HepG2 (cell line): Measurements from ENCODE around the gene C2. TPM values are rescaled to one million over a fixed set of nuclear protein-coding genes. Genes with fewer than 3 reads are reported as not detected.

ENCODE experiments used
- AGO1 ChIP-seq: fragments of 200-400 bp; formaldehyde crosslinking; IDR thresholded peaks from 2 replicates; pipeline ENCODE4 v1.6.1; 2017; ENCODE audit warnings: mild to moderate bottlenecking, low read depth, low read length, moderate library complexity; ENCODE audit not compliant: poor library complexity, severe bottlenecking
- DR1 ChIP-seq: sonication (generic); formaldehyde crosslinking; IDR thresholded peaks from 2 replicates; pipeline ENCODE4 v1.8.0; 2021; ENCODE audit warnings: mild to moderate bottlenecking, missing genetic modification reagents, inconsistent platforms
- EP300 ChIP-seq, 3 experiments: sonication (generic) in 1 of 3; formaldehyde crosslinking in 1 of 3; IDR thresholded peaks; 2 replicates each; pipeline versions ENCODE4 v1.5.1 to v1.6.1; 2011 to 2020; ENCODE audit warnings: low read depth in 2 of 3, low read length in 2 of 3, borderline replicate concordance in 1 of 3, improper control_type of control experiment in 1 of 3, mild to moderate bottlenecking in 1 of 3, missing genetic modification reagents in 1 of 3, moderate library complexity in 1 of 3
- HNF4G ChIP-seq, 2 experiments: sonication (generic) in 1 of 2; formaldehyde crosslinking in 1 of 2; IDR thresholded peaks; 2 replicates each; pipeline versions ENCODE4 v1.4.0 to v1.6.1; 2011 to 2020; ENCODE audit warnings: borderline replicate concordance in 2 of 2, low read depth in 2 of 2, mild to moderate bottlenecking in 2 of 2, low read length in 1 of 2, missing genetic modification reagents in 1 of 2, moderate library complexity in 1 of 2
- MIXL1 ChIP-seq: IDR thresholded peaks from 2 replicates; pipeline ENCODE4 v1.6.1; 2016
- MTF2 ChIP-seq: sonication (generic); formaldehyde crosslinking; IDR thresholded peaks from 2 replicates; pipeline ENCODE4 v1.5.0; 2020; ENCODE audit warnings: missing genetic modification reagents, borderline replicate concordance
- NCOR1 ChIP-seq: fragments of 200-600 bp; sonication (generic); IDR thresholded peaks from 2 replicates; pipeline ENCODE4 v1.7.0; 2017; ENCODE audit warnings: antibody characterized with exemption, low read length, borderline replicate concordance
- NFKBIZ ChIP-seq: IDR thresholded peaks from 2 replicates; pipeline ENCODE4 v1.6.1; 2018; ENCODE audit warnings: missing genetic modification reagents, missing compliant biosample characterization
- ZFP36 ChIP-seq: fragments of 150-350 bp; IDR thresholded peaks from 2 replicates; pipeline ENCODE4 v1.6.1; 2018; ENCODE audit warnings: borderline replicate concordance, low read length, low read depth; ENCODE audit not compliant: partially characterized antibody
- ZNF44 ChIP-seq: sonication (generic); formaldehyde crosslinking; IDR thresholded peaks from 2 replicates; pipeline ENCODE4 v1.5.1; 2020; ENCODE audit warnings: mild to moderate bottlenecking, missing genetic modification reagents
- ZNF557 ChIP-seq: sonication (generic); formaldehyde crosslinking; IDR thresholded peaks from 2 replicates; pipeline ENCODE4 v1.4.0; 2020; ENCODE audit warnings: missing genetic modification reagents
- ZNF609 ChIP-seq: sonication (generic); formaldehyde crosslinking; IDR thresholded peaks from 2 replicates; pipeline ENCODE4 v1.4.0; 2020; ENCODE audit warnings: mild to moderate bottlenecking, missing genetic modification reagents, borderline replicate concordance
- ZNF644 ChIP-seq: IDR thresholded peaks from 2 replicates; pipeline ENCODE4 v1.6.1; 2016; ENCODE audit warnings: low read depth
- ZNF878 ChIP-seq: sonication (generic); formaldehyde crosslinking; IDR thresholded peaks from 2 replicates; pipeline ENCODE4 v1.8.1; 2023; ENCODE audit warnings: mild to moderate bottlenecking, missing genetic modification reagents, moderate library complexity
- polyA plus RNA-seq, 8 experiments: library from polyadenylated mRNA; depleted of rRNA in 3 of 8; stranded (reverse) in 7 of 8; unstranded in 1 of 8; fragments of >200 nt; fragmentation: Illumina TruSeq in 4 of 8; extraction: Trizol in 4 of 8; gene quantifications; 2 replicates each; pipeline versions ENCODE4 v1.2.1 to v1.2.3, GENCODE V29; 2011 to 2016; ENCODE audit warnings: low read depth in 4 of 8, missing spikeins in 1 of 8, mixed read lengths in 1 of 8; ENCODE audit not compliant: insufficient read depth in 1 of 8
- total RNA-seq, 5 experiments: library from RNA; depleted of rRNA; stranded (reverse); fragments of >200 nt; fragmentation: Illumina TruSeq; extraction: Trizol; gene quantifications; 2 replicates each; pipeline ENCODE4 v1.2.3, GENCODE V29; 2016; ENCODE audit warnings: low read depth in 1 of 5
- TF ChIP-seq, protein P1 (sequence below): sonication (generic); formaldehyde crosslinking; IDR thresholded peaks from 2 replicates; pipeline ENCODE4 v1.5.0; 2020; ENCODE audit warnings: mild to moderate bottlenecking, missing genetic modification reagents
- TF ChIP-seq, protein P2 (sequence below): IDR thresholded peaks from 2 replicates; pipeline ENCODE4 v1.6.1; 2016; ENCODE audit warnings: mild to moderate bottlenecking, missing biosample characterization, missing genetic modification reagents
- TF ChIP-seq, protein P3 (sequence below): sonication (generic); formaldehyde crosslinking; IDR thresholded peaks from 2 replicates; pipeline ENCODE4 v1.4.0; 2020; ENCODE audit warnings: mild to moderate bottlenecking, missing genetic modification reagents

C2 gene
- total and polyA plus RNA-seq, 2 of the 13 experiments (the other 11 are each of a cell fraction or from before 2014, with no cell fraction given) = 165 to 307 TPM

DNA sequence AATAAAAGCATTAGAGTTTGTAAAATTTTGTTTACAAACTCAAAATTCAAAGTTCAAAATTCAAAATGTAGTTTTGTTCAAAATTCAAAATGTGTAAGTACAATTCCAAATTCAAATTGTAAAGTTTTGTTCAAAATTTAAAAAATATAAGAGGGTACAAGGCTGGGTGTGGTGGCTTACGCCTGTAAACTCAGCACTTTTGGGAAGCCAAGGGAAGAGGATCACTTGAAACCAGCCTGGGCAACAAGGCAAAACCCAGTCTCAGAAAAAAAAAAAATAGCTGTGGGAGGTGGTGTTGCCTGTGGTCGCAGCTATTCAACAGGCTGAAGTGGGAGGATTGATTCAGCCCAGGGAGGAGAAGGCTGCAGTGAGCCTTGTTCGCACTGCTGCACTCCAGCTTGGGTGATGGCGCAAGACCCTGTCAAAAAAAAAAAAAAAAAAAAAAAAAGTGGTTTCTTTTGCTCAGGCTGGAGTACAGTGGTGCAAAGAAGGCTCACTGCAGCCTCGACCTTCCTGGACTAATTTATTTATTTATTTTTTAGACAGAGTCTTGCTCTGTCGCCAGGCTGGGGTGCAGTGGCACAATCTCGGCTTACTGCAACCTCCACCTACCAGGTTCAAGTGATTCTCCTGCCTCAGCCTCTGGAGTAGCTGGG, 20.2 kb upstream of the C2 start (continued):
- TF ChIP-seq, protein P1, sequence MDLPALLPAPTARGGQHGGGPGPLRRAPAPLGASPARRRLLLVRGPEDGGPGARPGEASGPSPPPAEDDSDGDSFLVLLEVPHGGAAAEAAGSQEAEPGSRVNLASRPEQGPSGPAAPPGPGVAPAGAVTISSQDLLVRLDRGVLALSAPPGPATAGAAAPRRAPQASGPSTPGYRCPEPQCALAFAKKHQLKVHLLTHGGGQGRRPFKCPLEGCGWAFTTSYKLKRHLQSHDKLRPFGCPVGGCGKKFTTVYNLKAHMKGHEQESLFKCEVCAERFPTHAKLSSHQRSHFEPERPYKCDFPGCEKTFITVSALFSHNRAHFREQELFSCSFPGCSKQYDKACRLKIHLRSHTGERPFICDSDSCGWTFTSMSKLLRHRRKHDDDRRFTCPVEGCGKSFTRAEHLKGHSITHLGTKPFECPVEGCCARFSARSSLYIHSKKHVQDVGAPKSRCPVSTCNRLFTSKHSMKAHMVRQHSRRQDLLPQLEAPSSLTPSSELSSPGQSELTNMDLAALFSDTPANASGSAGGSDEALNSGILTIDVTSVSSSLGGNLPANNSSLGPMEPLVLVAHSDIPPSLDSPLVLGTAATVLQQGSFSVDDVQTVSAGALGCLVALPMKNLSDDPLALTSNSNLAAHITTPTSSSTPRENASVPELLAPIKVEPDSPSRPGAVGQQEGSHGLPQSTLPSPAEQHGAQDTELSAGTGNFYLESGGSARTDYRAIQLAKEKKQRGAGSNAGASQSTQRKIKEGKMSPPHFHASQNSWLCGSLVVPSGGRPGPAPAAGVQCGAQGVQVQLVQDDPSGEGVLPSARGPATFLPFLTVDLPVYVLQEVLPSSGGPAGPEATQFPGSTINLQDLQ = no peak
- peak; percentile 31; the same call in 1 of the 2 replicates for TF ChIP-seq HNF4G (IDR thresholded peaks at IDR 0.05; ENCODE audit: borderline replicate concordance, low read depth, low read length)
- no peak for TF ChIP-seq HNF4G (CRISPR knock-in tag; IDR thresholded peaks at IDR 0.05; ENCODE audit: borderline replicate concordance, low read depth)
- no peak for TF ChIP-seq ZFP36
- TF ChIP-seq NFKBIZ (CRISPR knock-in tag) = no peak
- TF ChIP-seq ZNF609 (CRISPR knock-in tag) = no peak
- TF ChIP-seq NCOR1 = peak; percentile 43; the same call in 1 of the 2 replicates
- no peak for TF ChIP-seq AGO1
- TF ChIP-seq ZNF44 (CRISPR knock-in tag) = no peak
- TF ChIP-seq MIXL1 (CRISPR knock-in tag) = no peak
- TF ChIP-seq ZNF557 (CRISPR knock-in tag) = no peak
- peak in 1 of 2 experiments; percentile 31; a peak in 1 of 4 replicates for TF ChIP-seq EP300 (IDR thresholded peaks at IDR 0.05; ENCODE audit: low read depth in 2 of 2, low read length in 2 of 2)
- TF ChIP-seq EP300 (CRISPR knock-in tag; IDR thresholded peaks at IDR 0.05; ENCODE audit: borderline replicate concordance) = no peak
- TF ChIP-seq ZNF644 = no peak
- TF ChIP-seq, protein P2, sequence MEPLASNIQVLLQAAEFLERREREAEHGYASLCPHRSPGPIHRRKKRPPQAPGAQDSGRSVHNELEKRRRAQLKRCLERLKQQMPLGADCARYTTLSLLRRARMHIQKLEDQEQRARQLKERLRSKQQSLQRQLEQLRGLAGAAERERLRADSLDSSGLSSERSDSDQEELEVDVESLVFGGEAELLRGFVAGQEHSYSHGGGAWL (CRISPR knock-in tag) = no peak
- no peak for TF ChIP-seq DR1
- TF ChIP-seq ZNF878 (CRISPR knock-in tag) = no peak
- TF ChIP-seq, protein P3, sequence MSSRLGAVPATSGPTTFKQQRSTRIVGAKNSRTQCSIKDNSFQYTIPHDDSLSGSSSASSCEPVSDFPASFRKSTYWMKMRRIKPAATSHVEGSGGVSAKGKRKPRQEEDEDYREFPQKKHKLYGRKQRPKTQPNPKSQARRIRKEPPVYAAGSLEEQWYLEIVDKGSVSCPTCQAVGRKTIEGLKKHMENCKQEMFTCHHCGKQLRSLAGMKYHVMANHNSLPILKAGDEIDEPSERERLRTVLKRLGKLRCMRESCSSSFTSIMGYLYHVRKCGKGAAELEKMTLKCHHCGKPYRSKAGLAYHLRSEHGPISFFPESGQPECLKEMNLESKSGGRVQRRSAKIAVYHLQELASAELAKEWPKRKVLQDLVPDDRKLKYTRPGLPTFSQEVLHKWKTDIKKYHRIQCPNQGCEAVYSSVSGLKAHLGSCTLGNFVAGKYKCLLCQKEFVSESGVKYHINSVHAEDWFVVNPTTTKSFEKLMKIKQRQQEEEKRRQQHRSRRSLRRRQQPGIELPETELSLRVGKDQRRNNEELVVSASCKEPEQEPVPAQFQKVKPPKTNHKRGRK (CRISPR knock-in tag) = no peak
- no peak for TF ChIP-seq MTF2
